ENCODE data around the gene P2RX3. TPM values are rescaled to one million over a fixed set of nuclear protein-coding genes. Genes with fewer than 3 reads are reported as not detected.

P2RX3 gene
- total and polyA plus RNA-seq, 9 donors: 0.12 to 0.13 TPM; not detected in 7

DNA sequence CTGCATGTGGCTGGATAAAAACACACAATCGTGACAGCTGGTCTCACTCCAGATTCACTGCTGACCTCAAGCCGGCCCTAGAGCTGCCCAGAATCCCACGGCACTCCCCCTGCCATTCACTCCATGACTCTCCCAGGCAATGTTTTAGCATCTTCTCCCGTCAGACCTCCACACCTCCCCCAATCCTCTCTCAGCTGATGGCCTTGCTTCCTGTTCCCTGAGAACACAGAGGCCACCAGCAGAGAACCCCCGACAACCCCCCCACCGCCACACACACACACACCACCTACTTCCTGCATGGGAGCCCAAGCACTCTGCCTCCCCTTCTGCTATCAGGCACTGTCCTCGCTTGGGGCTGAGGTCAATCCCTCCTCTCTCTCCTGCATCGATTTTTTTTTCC, 22.7 kb upstream of the P2RX3 start:
- H3K9me3 ChIP-seq: no peaks in the 10 kb centered on the region
- H3K36me3 ChIP-seq: no peaks in the 10 kb centered on the region
- no peak overlapping the region for H3K4me3 ChIP-seq
- DNase-seq: peak in 2 of 5 donors; percentile 65 to 73
- H3K27me3 ChIP-seq: no peaks in the 10 kb centered on the region
- peak overlapping the region in 1 of 2 donors; percentile 42 for H3K27ac ChIP-seq
- intact Hi-C loops (cut with DNase I): no loop called here
- WGBS, 3 donors: 4 to 10% (median 7%) methylated on average over 8 of the region's 8 CpGs
- H3K4me1 ChIP-seq (ENCODE audit: insufficient read depth): peaks cover 32% of the 10 kb centered on the region
- no peak for TF ChIP-seq EP300 (IDR thresholded peaks at IDR 0.05)
- TF ChIP-seq POLR2A (IDR thresholded peaks at IDR 0.05): no peak
- no peak for TF ChIP-seq CTCF (IDR thresholded peaks at IDR 0.05)

- Histone ChIP-seq H3K27me3 (no peaks in the 10 kb centered on the region), H3K4me3 (no peak overlapping the region), H3K9me3 (no peaks in the 10 kb centered on the region), H3K36me3 (no peaks in the 10 kb centered on the region), H3K27ac (peak overlapping the region in 1 of 2 donors; percentile 42), H3K4me1 (ENCODE audit: insufficient read depth) (peaks cover 29% of the 10 kb centered on the region)
- DNase-seq: peak in 1 of 5 donors; percentile 39
- 29 to 38% (median 31%) methylated on average over 3 of the region's 3 CpGs for WGBS, 3 donors
- TF ChIP-seq POLR2A (IDR thresholded peaks at IDR 0.05) (no peak), EP300 (IDR thresholded peaks at IDR 0.05) (no peak), CTCF (IDR thresholded peaks at IDR 0.05) (no peak)
- intact Hi-C loops (cut with DNase I): no loop called here
These were observed 22.1 kb upstream of the P2RX3 start for GRCh38 chr11:57316017-57316416.

DNA sequence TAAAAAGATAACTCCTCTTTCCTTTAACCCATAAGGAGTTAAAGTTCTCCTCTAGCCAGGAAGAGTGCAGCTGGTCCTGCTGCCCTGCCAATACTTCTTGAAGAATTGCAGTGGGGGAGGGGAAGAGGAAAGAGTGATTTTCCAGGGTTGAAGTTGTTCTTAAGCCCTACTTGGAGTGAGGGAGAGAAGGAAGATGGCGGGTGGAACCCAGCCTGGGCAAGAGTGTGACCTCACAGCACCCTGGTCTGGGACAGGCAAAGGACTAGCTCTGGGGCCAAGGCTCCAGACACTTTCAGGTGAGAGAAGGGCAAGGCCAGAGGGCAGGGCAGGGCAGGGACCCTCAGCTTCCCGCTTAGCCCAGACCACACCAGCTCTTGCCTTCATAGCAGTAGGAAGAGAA, 20.0 kb upstream of the P2RX3 start:
- TF ChIP-seq POLR2A (IDR thresholded peaks at IDR 0.05) (no peak), EP300 (IDR thresholded peaks at IDR 0.05) (no peak), CTCF (IDR thresholded peaks at IDR 0.05) (no peak)
- 5 to 25% (median 14%) methylated on average over 2 of the region's 2 CpGs for WGBS, 3 donors

GRCh38 chr11:57320067-57320718, 18.0 kb upstream of the P2RX3 start:
- Histone ChIP-seq H3K36me3 (no peaks in the 10 kb centered on the region), H3K27me3 (no peaks in the 10 kb centered on the region), H3K4me1 (ENCODE audit: insufficient read depth) (peaks cover 33% of the 10 kb centered on the region), H3K27ac (no peak overlapping the region), H3K9me3 (no peaks in the 10 kb centered on the region), H3K4me3 (no peak overlapping the region)
- TF ChIP-seq CTCF (IDR thresholded peaks at IDR 0.05): no peak
- 75 to 83% (median 76%) methylated on average over 22 of the region's 22 CpGs for WGBS, 3 donors
- DNase-seq: no peak
- intact Hi-C loops (cut with DNase I): loop anchor here in 2 of 4 donors (10.0 kb wide), 2 partner anchors 325 to 335 kb away; partner anchors contain the start of genes CLP1 (in 1 of the 2) and YPEL4 (in 1 of the 2)

More for the DNA sequence above, 20.0 kb upstream of the P2RX3 start:
- H3K36me3 ChIP-seq: no peaks in the 10 kb centered on the region
- peak overlapping the region in 1 of 2 donors; percentile 10 for H3K27ac ChIP-seq
- intact Hi-C loops (cut with DNase I): no loop called here
- DNase-seq: no peak
- H3K4me3 ChIP-seq: no peak overlapping the region
- H3K4me1 ChIP-seq (ENCODE audit: insufficient read depth): peaks cover 32% of the 10 kb centered on the region
- H3K27me3 ChIP-seq: no peaks in the 10 kb centered on the region
- no peaks in the 10 kb centered on the region for H3K9me3 ChIP-seq

Measured in ovary (tissue), 9 donors.